Measurements from ENCODE around the gene TMEM98. TPM values are rescaled to one million over a fixed set of nuclear protein-coding genes. Genes with fewer than 3 reads are reported as not detected.

Gene TMEM98
- total and polyA plus RNA-seq, 9 of the 15 experiments (the other 6 are each of a cell fraction or from before 2014, with no cell fraction given), result 33.5 to 164 (median 84.7) TPM

DNA sequence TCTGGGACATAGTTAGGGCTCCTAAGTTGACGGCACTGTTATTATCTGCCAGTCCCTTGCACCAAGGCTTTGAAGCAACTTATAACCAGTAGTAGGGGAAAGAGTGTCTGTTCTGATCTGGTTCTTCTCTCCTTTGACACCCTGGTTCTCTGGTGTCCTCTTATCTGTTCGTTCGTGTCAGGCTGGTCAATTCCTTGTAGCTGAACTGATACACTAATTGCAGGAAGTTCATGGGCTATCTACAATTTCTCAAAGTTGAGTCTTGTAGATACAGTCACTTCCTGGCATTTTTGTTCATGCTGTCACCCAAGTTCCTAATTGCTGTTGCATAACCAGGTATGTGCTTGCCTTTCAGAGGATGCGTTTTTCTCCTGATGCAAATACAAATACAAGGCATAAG, 33.7 kb upstream of the TMEM98 start (continued):
- TF ChIP-seq, protein P1, sequence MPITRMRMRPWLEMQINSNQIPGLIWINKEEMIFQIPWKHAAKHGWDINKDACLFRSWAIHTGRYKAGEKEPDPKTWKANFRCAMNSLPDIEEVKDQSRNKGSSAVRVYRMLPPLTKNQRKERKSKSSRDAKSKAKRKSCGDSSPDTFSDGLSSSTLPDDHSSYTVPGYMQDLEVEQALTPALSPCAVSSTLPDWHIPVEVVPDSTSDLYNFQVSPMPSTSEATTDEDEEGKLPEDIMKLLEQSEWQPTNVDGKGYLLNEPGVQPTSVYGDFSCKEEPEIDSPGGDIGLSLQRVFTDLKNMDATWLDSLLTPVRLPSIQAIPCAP (CRISPR knock-in tag; IDR thresholded peaks at IDR 0.05; ENCODE audit: borderline replicate concordance), result no peak
- TF ChIP-seq RCOR1 (IDR thresholded peaks at IDR 0.05; ENCODE audit: borderline replicate concordance in 1 of 2, low read depth in 2 of 2, low read length in 2 of 2) (peak in 1 of 2 experiments; percentile 78; a peak in 1 of 4 replicates), RFX7 (CRISPR knock-in tag; IDR thresholded peaks at IDR 0.05) (no peak), ZNF347 (CRISPR knock-in tag; IDR thresholded peaks at IDR 0.05; ENCODE audit: low read depth) (no peak), TEAD4 (IDR thresholded peaks at IDR 0.05; ENCODE audit: low read length) (peak; percentile 88), TEAD4 (CRISPR knock-in tag; IDR thresholded peaks at IDR 0.05; ENCODE audit: borderline replicate concordance) (no peak), IFI16 (CRISPR knock-in tag; IDR thresholded peaks at IDR 0.05) (no peak), TCFL5 (CRISPR knock-in tag; conservative IDR thresholded peaks at IDR 0.05) (no peak), ZNF23 (CRISPR knock-in tag; IDR thresholded peaks at IDR 0.05) (no peak), ARID2 (IDR thresholded peaks at IDR 0.05) (no peak), ZNF140 (CRISPR knock-in tag; IDR thresholded peaks at IDR 0.05) (no peak), BCOR (IDR thresholded peaks at IDR 0.05) (peak; percentile 44; the same call in 1 of the 2 replicates)
- TF ChIP-seq, protein P2, sequence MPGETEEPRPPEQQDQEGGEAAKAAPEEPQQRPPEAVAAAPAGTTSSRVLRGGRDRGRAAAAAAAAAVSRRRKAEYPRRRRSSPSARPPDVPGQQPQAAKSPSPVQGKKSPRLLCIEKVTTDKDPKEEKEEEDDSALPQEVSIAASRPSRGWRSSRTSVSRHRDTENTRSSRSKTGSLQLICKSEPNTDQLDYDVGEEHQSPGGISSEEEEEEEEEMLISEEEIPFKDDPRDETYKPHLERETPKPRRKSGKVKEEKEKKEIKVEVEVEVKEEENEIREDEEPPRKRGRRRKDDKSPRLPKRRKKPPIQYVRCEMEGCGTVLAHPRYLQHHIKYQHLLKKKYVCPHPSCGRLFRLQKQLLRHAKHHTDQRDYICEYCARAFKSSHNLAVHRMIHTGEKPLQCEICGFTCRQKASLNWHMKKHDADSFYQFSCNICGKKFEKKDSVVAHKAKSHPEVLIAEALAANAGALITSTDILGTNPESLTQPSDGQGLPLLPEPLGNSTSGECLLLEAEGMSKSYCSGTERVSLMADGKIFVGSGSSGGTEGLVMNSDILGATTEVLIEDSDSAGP (CRISPR knock-in tag; IDR thresholded peaks at IDR 0.05), result no peak
- TF ChIP-seq, protein P3, sequence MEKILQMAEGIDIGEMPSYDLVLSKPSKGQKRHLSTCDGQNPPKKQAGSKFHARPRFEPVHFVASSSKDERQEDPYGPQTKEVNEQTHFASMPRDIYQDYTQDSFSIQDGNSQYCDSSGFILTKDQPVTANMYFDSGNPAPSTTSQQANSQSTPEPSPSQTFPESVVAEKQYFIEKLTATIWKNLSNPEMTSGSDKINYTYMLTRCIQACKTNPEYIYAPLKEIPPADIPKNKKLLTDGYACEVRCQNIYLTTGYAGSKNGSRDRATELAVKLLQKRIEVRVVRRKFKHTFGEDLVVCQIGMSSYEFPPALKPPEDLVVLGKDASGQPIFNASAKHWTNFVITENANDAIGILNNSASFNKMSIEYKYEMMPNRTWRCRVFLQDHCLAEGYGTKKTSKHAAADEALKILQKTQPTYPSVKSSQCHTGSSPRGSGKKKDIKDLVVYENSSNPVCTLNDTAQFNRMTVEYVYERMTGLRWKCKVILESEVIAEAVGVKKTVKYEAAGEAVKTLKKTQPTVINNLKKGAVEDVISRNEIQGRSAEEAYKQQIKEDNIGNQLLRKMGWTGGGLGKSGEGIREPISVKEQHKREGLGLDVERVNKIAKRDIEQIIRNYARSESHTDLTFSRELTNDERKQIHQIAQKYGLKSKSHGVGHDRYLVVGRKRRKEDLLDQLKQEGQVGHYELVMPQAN (IDR thresholded peaks at IDR 0.05; ENCODE audit: borderline replicate concordance), result no peak
- TF ChIP-seq, protein P4, sequence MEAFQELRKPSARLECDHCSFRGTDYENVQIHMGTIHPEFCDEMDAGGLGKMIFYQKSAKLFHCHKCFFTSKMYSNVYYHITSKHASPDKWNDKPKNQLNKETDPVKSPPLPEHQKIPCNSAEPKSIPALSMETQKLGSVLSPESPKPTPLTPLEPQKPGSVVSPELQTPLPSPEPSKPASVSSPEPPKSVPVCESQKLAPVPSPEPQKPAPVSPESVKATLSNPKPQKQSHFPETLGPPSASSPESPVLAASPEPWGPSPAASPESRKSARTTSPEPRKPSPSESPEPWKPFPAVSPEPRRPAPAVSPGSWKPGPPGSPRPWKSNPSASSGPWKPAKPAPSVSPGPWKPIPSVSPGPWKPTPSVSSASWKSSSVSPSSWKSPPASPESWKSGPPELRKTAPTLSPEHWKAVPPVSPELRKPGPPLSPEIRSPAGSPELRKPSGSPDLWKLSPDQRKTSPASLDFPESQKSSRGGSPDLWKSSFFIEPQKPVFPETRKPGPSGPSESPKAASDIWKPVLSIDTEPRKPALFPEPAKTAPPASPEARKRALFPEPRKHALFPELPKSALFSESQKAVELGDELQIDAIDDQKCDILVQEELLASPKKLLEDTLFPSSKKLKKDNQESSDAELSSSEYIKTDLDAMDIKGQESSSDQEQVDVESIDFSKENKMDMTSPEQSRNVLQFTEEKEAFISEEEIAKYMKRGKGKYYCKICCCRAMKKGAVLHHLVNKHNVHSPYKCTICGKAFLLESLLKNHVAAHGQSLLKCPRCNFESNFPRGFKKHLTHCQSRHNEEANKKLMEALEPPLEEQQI (IDR thresholded peaks at IDR 0.05), result no peak
- TF ChIP-seq, protein P5, sequence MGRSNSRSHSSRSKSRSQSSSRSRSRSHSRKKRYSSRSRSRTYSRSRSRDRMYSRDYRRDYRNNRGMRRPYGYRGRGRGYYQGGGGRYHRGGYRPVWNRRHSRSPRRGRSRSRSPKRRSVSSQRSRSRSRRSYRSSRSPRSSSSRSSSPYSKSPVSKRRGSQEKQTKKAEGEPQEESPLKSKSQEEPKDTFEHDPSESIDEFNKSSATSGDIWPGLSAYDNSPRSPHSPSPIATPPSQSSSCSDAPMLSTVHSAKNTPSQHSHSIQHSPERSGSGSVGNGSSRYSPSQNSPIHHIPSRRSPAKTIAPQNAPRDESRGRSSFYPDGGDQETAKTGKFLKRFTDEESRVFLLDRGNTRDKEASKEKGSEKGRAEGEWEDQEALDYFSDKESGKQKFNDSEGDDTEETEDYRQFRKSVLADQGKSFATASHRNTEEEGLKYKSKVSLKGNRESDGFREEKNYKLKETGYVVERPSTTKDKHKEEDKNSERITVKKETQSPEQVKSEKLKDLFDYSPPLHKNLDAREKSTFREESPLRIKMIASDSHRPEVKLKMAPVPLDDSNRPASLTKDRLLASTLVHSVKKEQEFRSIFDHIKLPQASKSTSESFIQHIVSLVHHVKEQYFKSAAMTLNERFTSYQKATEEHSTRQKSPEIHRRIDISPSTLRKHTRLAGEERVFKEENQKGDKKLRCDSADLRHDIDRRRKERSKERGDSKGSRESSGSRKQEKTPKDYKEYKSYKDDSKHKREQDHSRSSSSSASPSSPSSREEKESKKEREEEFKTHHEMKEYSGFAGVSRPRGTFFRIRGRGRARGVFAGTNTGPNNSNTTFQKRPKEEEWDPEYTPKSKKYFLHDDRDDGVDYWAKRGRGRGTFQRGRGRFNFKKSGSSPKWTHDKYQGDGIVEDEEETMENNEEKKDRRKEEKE (IDR thresholded peaks at IDR 0.05; ENCODE audit: borderline replicate concordance in 1 of 2, control insufficient read depth in 1 of 2, low read depth in 2 of 2, low read length in 1 of 2), result no peak

All from K562 (cell line).